Measurements from ENCODE around the gene SLC4A4. TPM values are rescaled to one million over a fixed set of nuclear protein-coding genes. Genes with fewer than 3 reads are reported as not detected.
A peak's percentile ranks its signal among the peaks of the same experiment; 100 is the strongest.

SLC4A4 gene
- total and polyA plus RNA-seq, 4 donors: 3.2 to 78.6 (median 18.6) TPM

DNA sequence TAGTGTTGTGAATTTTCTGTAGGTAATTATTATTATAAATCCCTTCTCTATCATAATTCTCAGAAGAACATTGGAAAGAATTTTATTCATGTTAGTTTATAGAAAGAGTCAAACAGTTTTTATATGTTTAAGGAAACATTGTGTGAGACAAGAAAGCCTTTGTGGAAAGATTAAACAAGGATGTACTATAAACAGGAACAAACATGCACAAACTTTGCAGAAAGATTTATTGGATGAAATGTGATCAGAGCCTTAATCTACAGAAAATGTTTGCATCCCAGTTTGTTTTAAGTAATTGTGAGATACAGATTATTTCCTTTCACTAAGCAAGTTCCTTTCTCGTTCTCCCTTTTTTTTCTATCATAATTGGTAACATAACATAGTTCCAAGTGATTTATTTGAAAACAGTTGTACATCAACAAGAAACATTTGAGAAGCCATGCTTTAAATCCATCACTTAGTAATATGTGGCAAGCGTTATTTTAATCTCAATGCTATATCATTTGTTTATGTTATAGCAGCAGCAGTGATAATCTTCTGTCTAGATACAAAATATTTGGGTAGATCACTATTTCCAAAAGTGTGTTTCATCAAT lies 129.4 kb downstream of the SLC4A4 start:
- no peak overlapping the region for H3K4me3 ChIP-seq
- peaks cover 0 to 3% (median 0%) of the 10 kb centered on the region in 4 donors for H3K9me3 ChIP-seq (ENCODE audit: control insufficient read depth in 4 of 4, insufficient read depth in 3 of 4, low read length in 3 of 4)
- H3K27me3 ChIP-seq (ENCODE audit: control insufficient read depth in 3 of 3, insufficient read depth in 3 of 3, low read length in 2 of 3): no peaks in the 10 kb centered on the region
- TF ChIP-seq, protein P1, sequence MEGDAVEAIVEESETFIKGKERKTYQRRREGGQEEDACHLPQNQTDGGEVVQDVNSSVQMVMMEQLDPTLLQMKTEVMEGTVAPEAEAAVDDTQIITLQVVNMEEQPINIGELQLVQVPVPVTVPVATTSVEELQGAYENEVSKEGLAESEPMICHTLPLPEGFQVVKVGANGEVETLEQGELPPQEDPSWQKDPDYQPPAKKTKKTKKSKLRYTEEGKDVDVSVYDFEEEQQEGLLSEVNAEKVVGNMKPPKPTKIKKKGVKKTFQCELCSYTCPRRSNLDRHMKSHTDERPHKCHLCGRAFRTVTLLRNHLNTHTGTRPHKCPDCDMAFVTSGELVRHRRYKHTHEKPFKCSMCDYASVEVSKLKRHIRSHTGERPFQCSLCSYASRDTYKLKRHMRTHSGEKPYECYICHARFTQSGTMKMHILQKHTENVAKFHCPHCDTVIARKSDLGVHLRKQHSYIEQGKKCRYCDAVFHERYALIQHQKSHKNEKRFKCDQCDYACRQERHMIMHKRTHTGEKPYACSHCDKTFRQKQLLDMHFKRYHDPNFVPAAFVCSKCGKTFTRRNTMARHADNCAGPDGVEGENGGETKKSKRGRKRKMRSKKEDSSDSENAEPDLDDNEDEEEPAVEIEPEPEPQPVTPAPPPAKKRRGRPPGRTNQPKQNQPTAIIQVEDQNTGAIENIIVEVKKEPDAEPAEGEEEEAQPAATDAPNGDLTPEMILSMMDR (IDR thresholded peaks at IDR 0.05; ENCODE audit: control extremely low read depth, extremely low read depth): no peak
- ATAC-seq (ENCODE audit: insufficient read depth, low FRiP score) (no peak), DNase-seq (peak in 2 of 3 donors; percentile 91 to 93)
- H3K36me3 ChIP-seq (ENCODE audit: control insufficient read depth in 4 of 4, insufficient read depth in 4 of 4, low read length in 4 of 4): peaks cover 0 to 23% (median 7%) of the 10 kb centered on the region in 4 donors
- H3K27ac ChIP-seq (ENCODE audit: low read depth in 1 of 2, low read length in 1 of 2): no peak overlapping the region
- H3K4me1 ChIP-seq (ENCODE audit: control insufficient read depth in 5 of 5, insufficient read depth in 5 of 5, low read length in 5 of 5): peaks cover 0 to 47% (median 0%) of the 10 kb centered on the region in 5 donors
- WGBS, 2 donors: 62 to 78% methylated on average over 2 of the region's 2 CpGs
- no peak overlapping the region for H3K9ac ChIP-seq (ENCODE audit: insufficient read depth in 1 of 2, low read length in 2 of 2)

DNA sequence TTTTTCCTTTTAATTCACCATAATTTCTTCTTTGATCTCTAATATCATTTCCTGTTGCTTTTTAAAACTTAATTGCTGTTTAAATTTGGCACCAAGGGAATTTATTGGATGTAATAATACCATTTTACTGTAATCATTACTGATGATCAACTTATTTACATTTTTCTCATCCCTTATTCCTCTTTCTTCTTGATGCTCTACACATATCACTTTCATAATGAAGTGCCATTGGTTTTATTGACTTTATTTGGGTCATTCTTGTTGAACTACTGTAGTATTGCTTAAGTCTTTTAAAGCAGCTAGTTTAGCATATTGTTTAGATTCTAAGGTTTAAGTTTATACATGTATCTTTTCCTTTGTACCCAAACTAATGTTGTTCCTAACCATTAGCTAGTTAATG lies 130.7 kb downstream of the SLC4A4 start:
- H3K27me3 ChIP-seq (ENCODE audit: control insufficient read depth in 3 of 3, insufficient read depth in 3 of 3, low read length in 2 of 3): no peaks in the 10 kb centered on the region
- DNase-seq: peak in 2 of 3 donors; percentile 90 to 91
- no peak overlapping the region for H3K9ac ChIP-seq (ENCODE audit: insufficient read depth in 1 of 2, low read length in 2 of 2)
- TF ChIP-seq, protein P1 (IDR thresholded peaks at IDR 0.05; ENCODE audit: control extremely low read depth, extremely low read depth): no peak
- H3K4me3 ChIP-seq: no peak overlapping the region
- H3K36me3 ChIP-seq (ENCODE audit: control insufficient read depth in 4 of 4, insufficient read depth in 4 of 4, low read length in 4 of 4): peaks cover 0 to 21% (median 7%) of the 10 kb centered on the region in 4 donors
- H3K27ac ChIP-seq (ENCODE audit: low read depth in 1 of 2, low read length in 1 of 2): no peak overlapping the region
- no peak for ATAC-seq (ENCODE audit: insufficient read depth, low FRiP score)
- H3K4me1 ChIP-seq (ENCODE audit: control insufficient read depth in 5 of 5, insufficient read depth in 5 of 5, low read length in 5 of 5): peaks cover 0 to 47% (median 0%) of the 10 kb centered on the region in 5 donors
- H3K9me3 ChIP-seq (ENCODE audit: control insufficient read depth in 4 of 4, insufficient read depth in 3 of 4, low read length in 3 of 4): peaks cover 0 to 3% (median 0%) of the 10 kb centered on the region in 4 donors

DNA sequence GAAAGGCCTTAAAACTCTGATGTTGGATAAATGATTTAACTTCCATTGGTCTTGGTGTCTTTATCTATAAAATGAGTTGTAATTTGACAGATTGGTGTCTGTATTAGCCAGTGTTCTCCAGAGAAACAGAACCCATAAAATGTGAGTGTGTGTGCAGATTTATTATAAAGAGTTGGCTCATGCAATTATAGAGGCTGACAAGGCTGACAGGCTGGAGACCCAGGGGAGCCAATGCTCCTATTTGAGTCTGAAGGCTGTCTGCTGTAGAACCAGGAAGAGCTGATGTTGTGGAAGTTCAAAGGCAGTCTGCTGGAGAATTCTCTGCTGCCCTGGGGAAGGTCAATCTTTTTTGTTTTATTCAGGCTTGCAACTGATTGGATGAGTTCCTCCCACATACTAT lies 131.7 kb downstream of the SLC4A4 start:
- DNase-seq (peak in 2 of 3 donors; percentile 42 to 77), ATAC-seq (ENCODE audit: insufficient read depth, low FRiP score) (no peak)
- peaks cover 0 to 47% (median 0%) of the 10 kb centered on the region in 5 donors for H3K4me1 ChIP-seq (ENCODE audit: control insufficient read depth in 5 of 5, insufficient read depth in 5 of 5, low read length in 5 of 5)
- no peak overlapping the region for H3K9ac ChIP-seq (ENCODE audit: insufficient read depth in 1 of 2, low read length in 2 of 2)
- H3K9me3 ChIP-seq (ENCODE audit: control insufficient read depth in 4 of 4, insufficient read depth in 3 of 4, low read length in 3 of 4): peaks cover 0 to 3% (median 0%) of the 10 kb centered on the region in 4 donors
- TF ChIP-seq, protein P1 (IDR thresholded peaks at IDR 0.05; ENCODE audit: control extremely low read depth, extremely low read depth): no peak
- peaks cover 0 to 21% (median 7%) of the 10 kb centered on the region in 4 donors for H3K36me3 ChIP-seq (ENCODE audit: control insufficient read depth in 4 of 4, insufficient read depth in 4 of 4, low read length in 4 of 4)
- no peak overlapping the region for H3K27ac ChIP-seq (ENCODE audit: low read depth in 1 of 2, low read length in 1 of 2)
- H3K4me3 ChIP-seq: no peak overlapping the region
- H3K27me3 ChIP-seq (ENCODE audit: control insufficient read depth in 3 of 3, insufficient read depth in 3 of 3, low read length in 2 of 3): no peaks in the 10 kb centered on the region

DNA sequence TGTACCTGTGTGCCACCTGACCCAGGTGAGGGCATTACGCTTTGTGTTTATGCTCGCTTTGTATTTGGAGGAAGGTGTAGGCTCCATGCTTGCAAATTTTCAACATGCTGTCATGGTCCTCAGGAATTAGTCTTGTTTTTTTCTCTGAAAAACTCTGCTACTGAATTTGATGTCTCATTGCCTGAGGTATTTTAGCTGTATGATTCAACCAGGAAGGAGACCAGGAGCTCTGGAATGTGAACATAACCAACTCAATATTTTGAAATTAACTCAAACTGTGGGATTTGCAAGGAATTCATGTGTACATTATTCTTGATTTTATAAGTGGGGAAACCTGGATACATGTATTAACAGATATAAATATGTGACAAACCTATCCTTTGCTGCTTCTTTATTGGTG lies 134.1 kb downstream of the SLC4A4 start:
- Histone ChIP-seq H3K9ac (ENCODE audit: insufficient read depth in 1 of 2, low read length in 2 of 2) (no peak overlapping the region), H3K27ac (ENCODE audit: low read depth in 1 of 2, low read length in 1 of 2) (no peak overlapping the region), H3K36me3 (ENCODE audit: control insufficient read depth in 4 of 4, insufficient read depth in 4 of 4, low read length in 4 of 4) (peaks cover 0 to 16% (median 0%) of the 10 kb centered on the region in 4 donors), H3K27me3 (ENCODE audit: control insufficient read depth in 3 of 3, insufficient read depth in 3 of 3, low read length in 2 of 3) (no peaks in the 10 kb centered on the region), H3K4me1 (ENCODE audit: control insufficient read depth in 5 of 5, insufficient read depth in 5 of 5, low read length in 5 of 5) (peaks cover 0 to 33% (median 0%) of the 10 kb centered on the region in 5 donors), H3K4me3 (no peak overlapping the region), H3K9me3 (ENCODE audit: control insufficient read depth in 4 of 4, insufficient read depth in 3 of 4, low read length in 3 of 4) (no peaks in the 10 kb centered on the region)
- ATAC-seq (ENCODE audit: insufficient read depth, low FRiP score) (no peak), DNase-seq (no peak)
- TF ChIP-seq, protein P1 (IDR thresholded peaks at IDR 0.05; ENCODE audit: control extremely low read depth, extremely low read depth): no peak
- WGBS, 2 donors: 97 to 99% methylated on average over 2 of the region's 2 CpGs

Measured in lung (tissue), 12 donors.